Keratinocyte (primary cell): Measurements from ENCODE around the gene HOXA7.

ENCODE experiments used
- CTCF ChIP-seq, 3 experiments: IDR thresholded peaks in 1 of 3; conservative IDR thresholded peaks in 1 of 3; optimal IDR thresholded peaks in 1 of 3; 2 replicates in 2 of 3; 3 replicates in 1 of 3; pipeline versions ENCODE3 to v1.5.1; 2011; ENCODE audit warnings: low read length in 3 of 3, mild to moderate bottlenecking in 3 of 3, moderate library complexity in 2 of 3, control low read depth in 1 of 3, inconsistent platforms in 1 of 3; ENCODE audit not compliant: insufficient read depth in 2 of 3; ENCODE audit errors: extremely low read depth in 1 of 3
- EZH2 ChIP-seq: IDR thresholded peaks from one replicate; pipeline ENCODE4 v1.6.1; 2012; ENCODE audit warnings: inconsistent platforms, mild to moderate bottlenecking, low read length, moderate library complexity

DNA sequence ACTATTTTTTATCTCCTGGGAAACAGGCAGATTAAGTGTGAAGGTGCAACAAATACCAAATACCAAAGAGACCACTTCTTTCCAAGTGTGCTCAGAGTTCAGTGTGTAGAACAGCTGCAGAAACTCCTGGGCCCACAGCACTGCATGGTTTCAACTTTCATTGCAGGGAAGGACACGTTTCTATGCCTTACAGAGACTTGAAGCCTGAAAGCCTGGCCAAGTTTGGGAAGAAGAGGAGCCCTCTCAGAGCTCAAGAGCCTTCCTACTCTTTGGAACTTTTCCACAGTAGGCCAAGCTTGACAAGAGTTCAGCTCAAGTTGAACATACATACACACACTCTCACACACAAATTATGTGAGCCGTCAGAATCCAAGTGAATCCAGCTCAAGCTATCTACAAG lies 28.4 kb downstream of the HOXA7 start:
- TF ChIP-seq CTCF (optimal IDR thresholded peaks at IDR 0.05 in 1 of 3, IDR thresholded peaks at IDR 0.05 in 1 of 3, conservative IDR thresholded peaks at IDR 0.05 in 1 of 3; ENCODE audit: extremely low read depth in 1 of 3, insufficient read depth in 2 of 3, low read length in 3 of 3) (no peak), EZH2 (no peak)
